ENCODE data around the gene F2. TPM values are rescaled to one million over a fixed set of nuclear protein-coding genes. Genes with fewer than 3 reads are reported as not detected.
"Not testable (repeated sequence)": the region's sequence is repeated elsewhere in the genome, so short reads cannot be mapped to it uniquely, and the experiment has no call there.

Gene F2
- total RNA-seq, 1 donor from 2014 or later: 22.8 TPM

GRCh38 chr11:46710821-46711269 is 8.2 kb upstream of the F2 start:
- Mint-ChIP-seq H3K27ac (no peak overlapping the region), H3K9me3 (ENCODE audit: low read depth) (no peaks in the 10 kb centered on the region), H3K27me3 (no peaks in the 10 kb centered on the region), H3K4me3 (ENCODE audit: low read depth) (no peak overlapping the region), H3K4me1 (ENCODE audit: low read depth) (no peaks in the 10 kb centered on the region), H3K36me3 (ENCODE audit: insufficient read depth) (peaks cover 4% of the 10 kb centered on the region)
- TF ChIP-seq, protein P1, sequence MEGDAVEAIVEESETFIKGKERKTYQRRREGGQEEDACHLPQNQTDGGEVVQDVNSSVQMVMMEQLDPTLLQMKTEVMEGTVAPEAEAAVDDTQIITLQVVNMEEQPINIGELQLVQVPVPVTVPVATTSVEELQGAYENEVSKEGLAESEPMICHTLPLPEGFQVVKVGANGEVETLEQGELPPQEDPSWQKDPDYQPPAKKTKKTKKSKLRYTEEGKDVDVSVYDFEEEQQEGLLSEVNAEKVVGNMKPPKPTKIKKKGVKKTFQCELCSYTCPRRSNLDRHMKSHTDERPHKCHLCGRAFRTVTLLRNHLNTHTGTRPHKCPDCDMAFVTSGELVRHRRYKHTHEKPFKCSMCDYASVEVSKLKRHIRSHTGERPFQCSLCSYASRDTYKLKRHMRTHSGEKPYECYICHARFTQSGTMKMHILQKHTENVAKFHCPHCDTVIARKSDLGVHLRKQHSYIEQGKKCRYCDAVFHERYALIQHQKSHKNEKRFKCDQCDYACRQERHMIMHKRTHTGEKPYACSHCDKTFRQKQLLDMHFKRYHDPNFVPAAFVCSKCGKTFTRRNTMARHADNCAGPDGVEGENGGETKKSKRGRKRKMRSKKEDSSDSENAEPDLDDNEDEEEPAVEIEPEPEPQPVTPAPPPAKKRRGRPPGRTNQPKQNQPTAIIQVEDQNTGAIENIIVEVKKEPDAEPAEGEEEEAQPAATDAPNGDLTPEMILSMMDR (IDR thresholded peaks at IDR 0.05; ENCODE audit: unreplicated experiment): no peak
- DNase-seq (ENCODE audit: low spot score, unreplicated experiment): no peak

GRCh38 chr11:46711303-46711702 is 7.7 kb upstream of the F2 start:
- Mint-ChIP-seq H3K27ac (no peak overlapping the region), H3K9me3 (ENCODE audit: low read depth) (no peaks in the 10 kb centered on the region), H3K4me1 (ENCODE audit: low read depth) (no peaks in the 10 kb centered on the region), H3K4me3 (ENCODE audit: low read depth) (no peak overlapping the region), H3K27me3 (no peaks in the 10 kb centered on the region), H3K36me3 (ENCODE audit: insufficient read depth) (peaks cover 4% of the 10 kb centered on the region)
- TF ChIP-seq, protein P1 (IDR thresholded peaks at IDR 0.05; ENCODE audit: unreplicated experiment): no peak
- DNase-seq (ENCODE audit: low spot score, unreplicated experiment): no peak

DNA sequence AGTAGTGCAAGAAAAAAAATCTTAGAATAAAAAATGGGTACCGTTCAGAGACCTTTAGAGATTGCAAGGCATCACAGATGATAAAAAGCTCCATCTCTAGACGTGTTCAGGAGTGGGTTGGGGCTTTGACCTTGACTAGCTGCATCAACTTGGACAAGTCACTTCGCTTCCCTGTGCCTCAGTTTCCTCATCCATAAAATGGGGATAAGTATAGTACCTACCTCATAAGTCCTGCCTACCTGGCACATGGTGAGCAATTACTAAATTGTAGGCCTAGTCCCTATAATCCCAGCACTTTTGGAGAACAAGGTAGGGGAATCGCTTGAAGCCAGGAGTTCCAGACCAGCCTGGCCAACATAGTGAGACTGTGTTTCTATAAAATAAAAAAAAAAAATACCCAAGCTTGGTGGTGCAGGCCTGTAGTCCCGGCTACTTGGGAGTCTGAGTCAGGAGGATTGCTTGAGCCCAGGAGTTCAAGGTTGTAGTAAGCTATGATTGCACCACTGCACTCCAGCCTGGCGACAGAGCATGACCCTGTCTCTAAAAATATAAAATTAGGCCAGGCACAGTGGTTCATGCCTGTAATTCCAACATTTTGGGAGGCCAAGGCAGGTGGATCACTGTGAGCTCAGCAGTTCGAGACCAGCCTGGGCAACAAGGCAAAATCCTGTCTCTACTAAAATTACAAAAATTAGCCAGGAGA is 6.0 kb upstream of the F2 start:
- H3K9me3 Mint-ChIP-seq (ENCODE audit: low read depth): no peaks in the 10 kb centered on the region
- no peaks in the 10 kb centered on the region for H3K27me3 Mint-ChIP-seq
- peaks cover under 1% of the 10 kb centered on the region for H3K4me1 Mint-ChIP-seq (ENCODE audit: low read depth)
- no peak overlapping the region for H3K4me3 Mint-ChIP-seq (ENCODE audit: low read depth)
- TF ChIP-seq, protein P1 (IDR thresholded peaks at IDR 0.05; ENCODE audit: unreplicated experiment): no peak
- H3K36me3 Mint-ChIP-seq (ENCODE audit: insufficient read depth): no peaks in the 10 kb centered on the region
- no peak overlapping the region for H3K27ac Mint-ChIP-seq
- no peak for DNase-seq (ENCODE audit: low spot score, unreplicated experiment)

DNA sequence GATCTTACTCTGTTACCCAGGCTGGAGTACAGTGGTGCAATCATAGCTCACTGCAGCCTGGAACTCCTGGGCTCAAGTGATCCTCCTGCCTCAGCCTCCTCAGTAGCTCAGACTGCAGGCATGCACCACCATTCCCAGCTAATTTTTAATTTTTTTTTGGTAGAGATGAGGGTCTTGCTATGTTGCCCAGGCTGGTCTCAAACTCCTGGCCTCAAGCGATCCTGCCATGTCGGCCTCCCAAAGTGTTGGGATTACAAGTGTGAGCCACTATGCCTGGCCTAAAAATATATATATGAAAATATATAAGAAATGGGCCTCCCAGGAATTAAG is 1.2 kb upstream of the F2 start:
- H3K36me3 Mint-ChIP-seq (ENCODE audit: insufficient read depth): not testable (repeated sequence)

DNA sequence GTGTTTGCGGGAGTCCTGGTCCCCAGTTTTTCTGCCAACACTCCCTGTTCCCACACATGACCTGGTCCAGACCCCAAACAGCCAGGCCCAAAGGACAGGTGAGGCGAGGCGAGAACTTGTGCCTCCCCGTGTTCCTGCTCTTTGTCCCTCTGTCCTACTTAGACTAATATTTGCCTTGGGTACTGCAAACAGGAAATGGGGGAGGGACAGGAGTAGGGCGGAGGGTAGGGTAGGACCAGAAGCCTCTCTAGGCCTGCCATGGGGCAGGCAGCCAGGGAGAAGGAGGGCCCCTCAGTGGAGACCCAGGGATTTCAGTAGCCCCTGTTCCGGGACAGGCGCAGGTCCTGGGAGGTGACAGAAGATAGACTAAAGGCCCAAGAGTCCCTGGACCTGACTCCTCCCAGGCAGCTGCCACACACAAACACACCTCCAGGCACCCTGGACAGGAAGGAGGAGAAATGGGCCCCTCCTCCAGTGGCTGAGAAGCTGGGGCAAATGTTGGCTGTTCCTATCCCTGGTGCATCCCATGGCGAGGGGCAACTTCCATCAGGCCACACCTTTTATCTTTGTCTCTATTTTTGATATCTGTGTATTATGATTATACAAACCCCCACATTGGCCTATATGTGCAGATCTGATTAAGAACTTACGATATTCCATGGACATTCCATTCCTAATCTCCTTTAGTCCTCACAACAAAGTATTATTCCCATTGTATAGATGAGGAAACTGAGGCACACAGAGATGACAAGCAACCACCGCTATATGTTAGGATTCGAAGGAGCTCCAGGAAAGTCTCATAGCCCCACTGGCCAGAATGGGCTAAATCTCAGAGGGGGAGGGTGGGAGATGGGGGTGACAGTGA is 626 bp upstream of the F2 start:
- TF ChIP-seq, protein P1 (IDR thresholded peaks at IDR 0.05; ENCODE audit: unreplicated experiment): no peak
- Mint-ChIP-seq H3K27ac (peak overlapping the region; percentile 86), H3K27me3 (no peaks in the 10 kb centered on the region), H3K4me1 (ENCODE audit: low read depth) (peaks cover 18% of the 10 kb centered on the region), H3K9me3 (ENCODE audit: low read depth) (no peaks in the 10 kb centered on the region), H3K4me3 (ENCODE audit: low read depth) (no peak overlapping the region), H3K36me3 (ENCODE audit: insufficient read depth) (no peaks in the 10 kb centered on the region)
- DNase-seq (ENCODE audit: low spot score, unreplicated experiment): no peak

More for the DNA sequence above, 1.2 kb upstream of the F2 start:
- DNase-seq (ENCODE audit: low spot score, unreplicated experiment); H3K4me3 Mint-ChIP-seq (ENCODE audit: low read depth); H3K27me3 Mint-ChIP-seq; H3K9me3 Mint-ChIP-seq (ENCODE audit: low read depth): not testable (repeated sequence)
- Mint-ChIP-seq H3K27ac (peak overlapping the region; percentile 45), H3K4me1 (ENCODE audit: low read depth) (peaks cover 18% of the 10 kb centered on the region)

Data from progenitor cell of endocrine pancreas (in vitro differentiated cells).